Measurements from ENCODE around the gene MOB1B.

Gene MOB1B

GRCh38 chr4:70874268-70875156 lies 27.7 kb upstream of the MOB1B start:
- no peak for TF ChIP-seq CTCF (IDR thresholded peaks at IDR 0.05; ENCODE audit: low read depth, low read length)
- no peak for DNase-seq (ENCODE audit: extremely low read depth, low read depth)

GRCh38 chr4:70877556-70877955 lies 24.6 kb upstream of the MOB1B start:
- TF ChIP-seq CTCF (IDR thresholded peaks at IDR 0.05; ENCODE audit: low read depth, low read length), result no peak
- no peak for DNase-seq (ENCODE audit: extremely low read depth, low read depth)

- TF ChIP-seq CTCF (IDR thresholded peaks at IDR 0.05; ENCODE audit: low read depth, low read length), result no peak
- no peak for DNase-seq (ENCODE audit: extremely low read depth, low read depth)
Measured at GRCh38 chr4:70880739-70881138, 21.4 kb upstream of the MOB1B start.

GRCh38 chr4:70885174-70885573 lies 17.0 kb upstream of the MOB1B start:
- no peak for TF ChIP-seq CTCF (IDR thresholded peaks at IDR 0.05; ENCODE audit: low read depth, low read length)
- DNase-seq (ENCODE audit: extremely low read depth, low read depth), result no peak

GRCh38 chr4:70892086-70892769 lies 9.9 kb upstream of the MOB1B start:
- TF ChIP-seq CTCF (IDR thresholded peaks at IDR 0.05; ENCODE audit: low read depth, low read length), result no peak
- no peak for DNase-seq (ENCODE audit: extremely low read depth, low read depth)

- no peak for DNase-seq (ENCODE audit: extremely low read depth, low read depth)
- TF ChIP-seq CTCF (IDR thresholded peaks at IDR 0.05; ENCODE audit: low read depth, low read length), result no peak
Measured at GRCh38 chr4:70893790-70894189, 8.4 kb upstream of the MOB1B start.

- no peak for TF ChIP-seq CTCF (IDR thresholded peaks at IDR 0.05; ENCODE audit: low read depth, low read length)
- DNase-seq (ENCODE audit: extremely low read depth, low read depth), result no peak
Measured at GRCh38 chr4:70895405-70895804, 6.8 kb upstream of the MOB1B start.

All from AG09319 (cell line).